Endodermal cell (in vitro differentiated cells): ENCODE results near the gene CDC20. TPM values are rescaled to one million over a fixed set of nuclear protein-coding genes. Genes with fewer than 3 reads are reported as not detected.

ENCODE experiments used
- DNase-seq: peaks from one replicate; pipeline ENCODE4 v3.0.0-alpha.2; 2017
- H3K27ac ChIP-seq: 2 replicates; pipeline ENCODE4 v1.5.1; 2013; ENCODE audit warnings: mild to moderate bottlenecking, low read depth, low read length, moderate library complexity
- H3K27me3 ChIP-seq: 2 replicates; pipeline ENCODE4 v1.6.1; 2013; ENCODE audit warnings: mild to moderate bottlenecking, low read length, moderate library complexity; ENCODE audit not compliant: insufficient read depth, control insufficient read depth, poor library complexity, severe bottlenecking
- H3K36me3 ChIP-seq: 2 replicates; pipeline ENCODE4 v1.7.0; 2013; ENCODE audit warnings: mild to moderate bottlenecking, low read length, moderate library complexity; ENCODE audit not compliant: control insufficient read depth, insufficient read depth
- H3K4me1 ChIP-seq: one replicate; pipeline ENCODE4 v1.7.0; 2013; ENCODE audit warnings: low read length; ENCODE audit not compliant: control insufficient read depth, insufficient read depth
- H3K4me3 ChIP-seq: 2 replicates; pipeline ENCODE4 v1.5.1; 2013; ENCODE audit warnings: mild to moderate bottlenecking, low read length, moderate library complexity
- H3K9ac ChIP-seq: 2 replicates; pipeline ENCODE4 v1.6.1; 2013; ENCODE audit warnings: mild to moderate bottlenecking, low read length, moderate library complexity; ENCODE audit not compliant: poor library complexity, severe bottlenecking; ENCODE audit errors: extremely low read depth
- H3K9me3 ChIP-seq: 2 replicates; pipeline ENCODE4 v1.6.1; 2013; ENCODE audit warnings: mild to moderate bottlenecking, low read length, moderate library complexity; ENCODE audit not compliant: control insufficient read depth
- H3K27ac Mint-ChIP-seq: 2 replicates; pipeline ENCODE4 v1.8.0; 2020; ENCODE audit warnings: mixed read lengths
- H3K27me3 Mint-ChIP-seq: 2 replicates; pipeline ENCODE4 v1.8.0; 2021; ENCODE audit warnings: mild to moderate bottlenecking, mixed read lengths; ENCODE audit not compliant: insufficient read depth
- H3K36me3 Mint-ChIP-seq: 2 replicates; pipeline ENCODE4 v1.8.0; 2020; ENCODE audit warnings: low read depth, mixed read lengths
- H3K4me1 Mint-ChIP-seq: 2 replicates; pipeline ENCODE4 v1.8.0; 2020; ENCODE audit warnings: mixed read lengths
- H3K4me3 Mint-ChIP-seq: 2 replicates; pipeline ENCODE4 v1.8.0; 2020; ENCODE audit warnings: mild to moderate bottlenecking, moderate library complexity, mixed read lengths
- H3K9me3 Mint-ChIP-seq: 2 replicates; pipeline ENCODE4 v1.8.0; 2020; ENCODE audit warnings: mild to moderate bottlenecking, mixed read lengths
- CTCF ChIP-seq: fragments of 200-600 bp; sonication (generic); conservative IDR thresholded peaks from 2 replicates; pipeline ENCODE4 v1.5.0; 2021; ENCODE audit warnings: antibody characterized with exemption, mild to moderate bottlenecking
- WGBS, 2 experiments: methylation state at CpG; one replicate each; pipeline versions ENCODE4 v1.1.5 to v1.1.7; 2013; ENCODE audit warnings: missing lambda C conversion rate in 2 of 2, mixed read lengths in 1 of 2; ENCODE audit not compliant: insufficient coverage in 1 of 2, insufficient read length in 1 of 2; 5-methylcytosine and 5-hydroxymethylcytosine counted together
- total RNA-seq, 2 donors: library from RNA; stranded (reverse); fragmentation: NEBNext Ultra II Directional in 1 of 2; extraction: Animal tissue kit (Norgen Biotek cat#: 25700) in 1 of 2; gene quantifications; 2 replicates in 1 of 2; 3 replicates in 1 of 2; pipeline ENCODE4 v1.2.1, GENCODE V29; 2021

Gene CDC20
- total RNA-seq, 2 donors from 2014 or later: 126 to 149 TPM

GRCh38 chr1:43315963-43316737, 42.6 kb upstream of the CDC20 start:
- H3K27ac ChIP-seq: no peak overlapping the region
- no peaks in the 10 kb centered on the region for H3K4me1 ChIP-seq
- H3K36me3 ChIP-seq: no peaks in the 10 kb centered on the region
- H3K9ac ChIP-seq: no peak overlapping the region
- Mint-ChIP-seq H3K4me3 (no peak overlapping the region), H3K27me3 (no peaks in the 10 kb centered on the region), H3K4me1 (peaks cover 5% of the 10 kb centered on the region), H3K9me3 (no peaks in the 10 kb centered on the region), H3K36me3 (no peaks in the 10 kb centered on the region), H3K27ac (no peak overlapping the region)
- no peak for TF ChIP-seq CTCF
- H3K27me3 ChIP-seq: no peaks in the 10 kb centered on the region
- H3K4me3 ChIP-seq: no peak overlapping the region
- H3K9me3 ChIP-seq: no peaks in the 10 kb centered on the region
- no peak for DNase-seq
- 93 to 96% methylated on average over 10 of the region's 10 CpGs for WGBS, 2 experiments

GRCh38 chr1:43316738-43317520, 41.9 kb upstream of the CDC20 start:
- no peak overlapping the region for H3K27ac Mint-ChIP-seq
- 91 to 93% methylated on average over 10 to 16 of the region's 16 CpGs for WGBS, 2 experiments
- Histone ChIP-seq H3K4me3 (no peak overlapping the region), H3K4me1 (no peaks in the 10 kb centered on the region), H3K36me3 (no peaks in the 10 kb centered on the region), H3K27me3 (no peaks in the 10 kb centered on the region), H3K27ac (no peak overlapping the region), H3K9me3 (no peaks in the 10 kb centered on the region), H3K9ac (no peak overlapping the region)
- H3K27me3 Mint-ChIP-seq: no peaks in the 10 kb centered on the region
- TF ChIP-seq CTCF: peak; percentile 67
- no peak overlapping the region for H3K4me3 Mint-ChIP-seq
- H3K4me1 Mint-ChIP-seq: peaks cover 5% of the 10 kb centered on the region
- DNase-seq: peak; percentile 65
- no peaks in the 10 kb centered on the region for H3K9me3 Mint-ChIP-seq
- H3K36me3 Mint-ChIP-seq: no peaks in the 10 kb centered on the region

- Histone ChIP-seq H3K9ac (no peak overlapping the region), H3K27me3 (no peaks in the 10 kb centered on the region), H3K36me3 (no peaks in the 10 kb centered on the region), H3K4me3 (no peak overlapping the region), H3K9me3 (no peaks in the 10 kb centered on the region), H3K27ac (no peak overlapping the region), H3K4me1 (no peaks in the 10 kb centered on the region)
- Mint-ChIP-seq H3K4me1 (peaks cover 5% of the 10 kb centered on the region), H3K4me3 (no peak overlapping the region), H3K27me3 (no peaks in the 10 kb centered on the region), H3K27ac (no peak overlapping the region), H3K9me3 (no peaks in the 10 kb centered on the region), H3K36me3 (no peaks in the 10 kb centered on the region)
- TF ChIP-seq CTCF: no peak
- 83 to 91% methylated on average over 2 to 15 of the region's 15 CpGs for WGBS, 2 experiments
- peak; percentile 52 for DNase-seq
Observed at GRCh38 chr1:43317817-43318471, 40.8 kb upstream of the CDC20 start.
